HepG2 (cell line): ENCODE measurements around the gene NOSTRIN.

Experiments used
- CREB1 ChIP-seq, 2 experiments: fragments of 450-650 bp in 1 of 2; IDR thresholded peaks; 2 replicates each; pipeline ENCODE4 v1.6.1; 2016 to 2017; ENCODE audit warnings: control low read depth in 1 of 2, mild to moderate bottlenecking in 1 of 2, missing compliant biosample characterization in 1 of 2, missing genetic modification characterization in 1 of 2
- EP300 ChIP-seq, 3 experiments: sonication (generic) in 1 of 3; formaldehyde crosslinking in 1 of 3; IDR thresholded peaks; 2 replicates each; pipeline versions ENCODE4 v1.5.1 to v1.6.1; 2011 to 2020; ENCODE audit warnings: low read depth in 2 of 3, low read length in 2 of 3, borderline replicate concordance in 1 of 3, improper control_type of control experiment in 1 of 3, mild to moderate bottlenecking in 1 of 3, missing genetic modification reagents in 1 of 3, moderate library complexity in 1 of 3
- POLR2AphosphoS5 ChIP-seq: IDR thresholded peaks from 2 replicates; pipeline ENCODE4 v1.6.1; 2012; ENCODE audit warnings: low read depth, low read length
- SIN3A ChIP-seq: IDR thresholded peaks from 2 replicates; pipeline ENCODE4 v1.6.1; 2011; ENCODE audit warnings: low read depth, mild to moderate bottlenecking, control low read depth, low read length, borderline replicate concordance
- SP2 ChIP-seq: sonication (generic); formaldehyde crosslinking; IDR thresholded peaks from 2 replicates; pipeline ENCODE4 v1.5.1; 2020; ENCODE audit warnings: mild to moderate bottlenecking, missing genetic modification reagents
- ZNF678 ChIP-seq: sonication (generic); formaldehyde crosslinking; IDR thresholded peaks from 2 replicates; pipeline ENCODE4 v1.4.0; 2020; ENCODE audit warnings: mild to moderate bottlenecking, missing genetic modification reagents
- TF ChIP-seq, protein P1 (sequence below): IDR thresholded peaks from 2 replicates; pipeline ENCODE4 v1.6.1; 2016; ENCODE audit warnings: missing compliant biosample characterization, missing genetic modification reagents, borderline replicate concordance
- TF ChIP-seq, protein P2 (sequence below): IDR thresholded peaks from 2 replicates; pipeline ENCODE4 v1.6.1; 2012; ENCODE audit warnings: inconsistent platforms

DNA sequence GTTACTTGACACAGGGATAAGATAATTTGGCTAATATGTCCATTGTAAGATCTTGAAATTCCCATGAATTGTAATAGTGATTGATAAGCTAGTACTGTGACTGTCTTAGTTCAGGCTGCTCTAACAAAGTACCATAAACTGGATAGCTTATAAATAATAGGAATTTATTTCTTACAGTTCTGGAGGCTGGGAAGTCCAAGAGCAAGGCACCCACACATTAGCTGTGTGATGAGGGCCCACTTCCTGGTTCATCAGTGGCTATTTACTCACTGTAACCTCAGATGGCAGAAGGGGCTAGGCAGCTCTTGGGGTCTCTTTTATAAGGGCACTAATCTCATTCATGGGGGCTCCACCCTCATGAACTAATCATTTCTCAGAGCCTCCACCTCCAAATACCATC is 28.5 kb downstream of the NOSTRIN start:
- TF ChIP-seq, protein P1, sequence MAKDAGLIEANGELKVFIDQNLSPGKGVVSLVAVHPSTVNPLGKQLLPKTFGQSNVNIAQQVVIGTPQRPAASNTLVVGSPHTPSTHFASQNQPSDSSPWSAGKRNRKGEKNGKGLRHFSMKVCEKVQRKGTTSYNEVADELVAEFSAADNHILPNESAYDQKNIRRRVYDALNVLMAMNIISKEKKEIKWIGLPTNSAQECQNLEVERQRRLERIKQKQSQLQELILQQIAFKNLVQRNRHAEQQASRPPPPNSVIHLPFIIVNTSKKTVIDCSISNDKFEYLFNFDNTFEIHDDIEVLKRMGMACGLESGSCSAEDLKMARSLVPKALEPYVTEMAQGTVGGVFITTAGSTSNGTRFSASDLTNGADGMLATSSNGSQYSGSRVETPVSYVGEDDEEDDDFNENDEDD = no peak
- TF ChIP-seq ZNF678 (no peak), SIN3A (no peak), POLR2AphosphoS5 (no peak), CREB1 (IDR thresholded peaks at IDR 0.05) (no peak), CREB1 (CRISPR knock-in tag; IDR thresholded peaks at IDR 0.05) (no peak), SP2 (CRISPR knock-in tag) (no peak), EP300 (IDR thresholded peaks at IDR 0.05; ENCODE audit: low read depth in 2 of 2, low read length in 2 of 2) (no peak), EP300 (CRISPR knock-in tag; IDR thresholded peaks at IDR 0.05; ENCODE audit: borderline replicate concordance) (no peak)
- TF ChIP-seq, protein P2, sequence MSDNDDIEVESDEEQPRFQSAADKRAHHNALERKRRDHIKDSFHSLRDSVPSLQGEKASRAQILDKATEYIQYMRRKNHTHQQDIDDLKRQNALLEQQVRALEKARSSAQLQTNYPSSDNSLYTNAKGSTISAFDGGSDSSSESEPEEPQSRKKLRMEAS = no peak
